ENCODE results near the gene PDE4C.

The PDE4C gene

DNA sequence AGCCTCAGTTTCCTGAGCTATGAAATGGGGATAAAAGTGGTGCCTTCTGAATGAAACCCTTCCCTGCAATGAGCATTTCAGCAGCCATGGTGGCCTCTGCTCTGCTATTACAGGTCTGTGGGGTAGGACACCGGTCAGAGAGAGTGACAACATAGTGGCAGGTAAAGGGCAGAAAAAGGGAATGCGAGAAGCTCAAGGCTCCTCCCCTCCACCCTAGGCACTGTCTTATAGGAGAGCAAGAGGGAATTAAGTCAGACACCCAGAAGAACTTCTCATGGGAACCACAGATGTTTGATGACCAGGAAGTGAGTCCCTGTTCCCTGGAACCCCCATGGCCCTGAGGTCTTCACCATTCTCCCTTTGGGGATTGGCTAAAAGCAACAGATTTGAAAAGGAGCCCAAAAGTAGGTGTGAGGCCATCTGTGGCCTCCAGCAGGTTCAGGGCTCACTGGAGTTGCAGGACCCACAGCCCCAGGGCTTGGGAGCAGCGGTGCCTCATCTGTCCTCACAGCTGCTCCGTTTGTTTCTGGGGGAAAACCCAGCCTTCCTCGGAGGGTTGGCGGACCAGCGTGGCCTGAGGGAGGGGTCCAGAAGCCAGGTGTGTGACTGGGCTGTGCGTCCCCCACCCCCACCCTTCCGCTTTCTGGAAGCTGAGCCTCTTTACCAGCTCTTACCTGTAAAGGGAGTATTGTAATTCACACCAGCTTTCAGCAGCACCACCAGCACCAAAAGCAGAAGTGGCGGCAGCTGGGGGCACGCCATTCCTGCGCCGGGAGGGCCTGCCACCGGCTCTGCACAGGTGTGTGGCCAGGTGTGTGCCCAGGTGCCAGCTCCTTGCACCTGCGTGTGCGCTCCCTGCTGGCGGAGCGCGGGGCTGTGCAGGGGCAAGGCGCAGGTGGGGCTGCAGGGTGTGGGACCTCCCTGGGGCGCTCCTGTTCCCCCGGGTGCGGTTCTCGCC lies 28.6 kb upstream of the PDE4C start:
- no peak for DNase-seq (ENCODE audit: low read depth, low spot score)

DNA sequence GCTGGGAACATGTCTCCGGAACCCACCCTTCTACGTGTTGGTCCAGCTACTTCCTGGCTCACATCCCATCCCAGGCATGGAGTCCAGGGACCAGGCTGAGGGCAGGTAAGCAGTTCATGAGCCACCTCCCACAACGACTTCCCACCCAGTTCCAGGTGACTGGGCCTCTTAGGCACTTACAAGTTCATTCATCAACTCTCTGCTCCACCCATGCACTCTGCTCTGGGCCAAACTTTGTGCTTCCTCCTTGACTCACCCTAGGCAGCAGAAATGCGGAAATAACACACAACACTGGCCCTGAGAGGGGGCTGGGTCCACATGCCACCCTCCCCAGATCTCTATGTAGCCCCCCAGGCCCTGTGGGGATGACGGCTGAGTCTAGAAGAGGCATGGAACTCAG lies 27.5 kb upstream of the PDE4C start:
- DNase-seq (ENCODE audit: low read depth, low spot score): no peak

DNA sequence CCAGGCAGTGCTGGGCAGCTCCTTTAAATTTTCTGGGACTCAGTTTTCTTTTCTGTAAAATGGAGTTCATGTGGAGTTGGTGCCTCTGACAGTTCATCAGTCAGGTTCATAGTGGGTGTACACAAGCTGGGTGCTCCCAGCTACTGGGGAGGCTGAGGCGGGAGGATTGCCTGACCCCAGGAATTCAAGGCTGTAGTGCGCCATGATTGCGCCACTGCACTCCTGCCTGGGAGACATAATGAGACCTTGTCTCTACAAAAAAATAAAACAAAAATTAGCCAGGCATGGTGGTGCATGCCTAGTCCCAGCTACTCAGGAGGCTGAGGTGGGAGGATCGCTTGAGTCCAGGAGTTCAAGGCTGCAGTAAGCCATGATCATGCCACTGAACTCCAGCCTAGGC lies 26.9 kb upstream of the PDE4C start:
- DNase-seq (ENCODE audit: low read depth, low spot score): no peak

DNA sequence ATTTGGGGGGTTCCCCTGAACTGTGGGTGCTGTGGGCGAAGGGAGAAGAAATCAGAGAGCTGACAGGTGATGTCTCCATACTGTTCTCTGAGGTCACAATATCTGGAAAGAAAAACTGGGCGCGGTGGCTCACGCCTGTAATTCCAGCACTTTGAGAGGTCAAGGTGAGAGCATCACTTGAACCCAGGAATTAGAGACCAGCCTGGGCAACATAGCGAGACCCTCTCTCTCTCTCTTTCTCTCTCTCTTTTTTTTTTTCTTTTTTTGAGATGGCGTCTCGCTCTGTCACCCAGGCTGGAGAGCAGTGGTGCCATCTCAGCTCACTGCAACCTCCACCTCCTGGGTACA lies 26.1 kb upstream of the PDE4C start:
- no peak for DNase-seq (ENCODE audit: low read depth, low spot score)

DNA sequence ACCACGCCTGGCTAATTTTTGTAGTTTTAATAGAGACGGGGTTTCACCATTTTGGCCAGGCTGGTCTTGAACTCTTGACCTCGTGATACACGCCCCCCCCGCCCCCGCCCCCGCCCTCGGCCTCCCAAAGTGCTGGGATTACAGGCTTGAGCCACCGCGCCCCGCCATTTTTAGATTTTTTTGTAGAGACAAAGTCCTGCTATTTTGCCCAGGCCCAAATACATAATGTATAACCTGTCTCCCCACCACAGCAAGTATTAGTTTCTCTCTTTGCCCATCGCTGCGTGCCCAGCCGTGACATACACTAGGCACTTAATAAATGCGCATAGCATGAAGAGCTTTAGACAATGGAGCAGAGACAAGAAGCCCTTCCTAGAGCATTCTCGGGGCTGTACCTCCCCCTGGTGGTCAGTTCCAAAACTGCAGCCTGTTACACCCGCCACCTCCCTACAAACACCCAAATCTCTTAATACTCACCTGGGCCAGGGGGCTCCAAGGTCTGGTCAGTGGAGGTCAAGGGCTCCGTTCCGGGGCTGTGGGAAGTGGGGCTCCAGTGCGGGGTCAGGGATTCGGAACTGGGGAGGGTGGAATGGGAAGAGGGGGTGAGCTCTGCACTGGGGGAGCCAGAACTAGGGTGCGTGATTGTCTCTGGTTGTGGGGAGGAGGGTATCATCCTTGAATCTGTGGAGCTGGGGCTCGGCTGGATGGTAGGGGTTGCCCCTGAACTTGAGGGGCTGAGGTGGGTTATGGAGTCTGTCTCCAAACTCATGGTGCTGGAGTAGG lies 25.5 kb upstream of the PDE4C start:
- DNase-seq (ENCODE audit: low read depth, low spot score): no peak

DNA sequence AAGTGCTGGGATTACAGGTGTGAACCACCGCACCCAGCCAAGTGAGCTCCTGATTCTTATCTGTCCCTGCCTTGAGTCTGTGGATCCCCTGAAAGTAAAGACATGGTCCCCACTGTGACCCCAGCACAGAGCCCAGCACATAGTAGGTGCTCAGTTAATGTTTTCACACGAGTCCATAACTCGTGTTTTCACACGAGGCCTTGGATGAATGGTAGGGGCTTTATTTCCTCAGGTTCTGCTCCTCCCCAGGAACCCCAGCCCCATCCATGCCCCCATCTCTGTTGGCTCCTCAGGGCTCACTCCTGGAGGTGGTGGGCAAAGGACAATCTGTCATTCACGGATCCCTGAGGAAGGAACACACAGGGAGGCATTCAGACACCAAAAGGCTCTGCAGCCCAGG lies 23.6 kb upstream of the PDE4C start:
- no peak for DNase-seq (ENCODE audit: low read depth, low spot score)

DNA sequence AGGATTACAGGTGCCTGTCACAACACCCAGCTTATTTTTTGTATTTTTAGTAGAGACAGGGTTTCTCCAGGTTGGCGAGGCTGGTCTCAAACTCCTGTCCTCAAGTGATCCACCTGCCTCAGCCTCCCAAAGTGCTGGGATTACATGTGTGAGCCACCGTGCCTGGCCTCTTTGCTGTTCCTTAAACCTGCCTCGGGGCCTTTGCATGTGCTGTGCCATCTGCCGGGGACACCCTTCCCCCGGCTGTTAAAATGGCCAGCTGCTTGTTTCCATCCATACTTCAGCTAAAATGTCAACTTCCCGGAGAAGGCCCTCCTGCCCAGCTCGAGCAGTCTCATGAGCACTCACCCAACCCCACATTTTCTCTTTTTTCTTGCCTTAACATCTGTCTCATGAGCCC lies 19.1 kb upstream of the PDE4C start:
- DNase-seq (ENCODE audit: low read depth, low spot score): no peak

DNA sequence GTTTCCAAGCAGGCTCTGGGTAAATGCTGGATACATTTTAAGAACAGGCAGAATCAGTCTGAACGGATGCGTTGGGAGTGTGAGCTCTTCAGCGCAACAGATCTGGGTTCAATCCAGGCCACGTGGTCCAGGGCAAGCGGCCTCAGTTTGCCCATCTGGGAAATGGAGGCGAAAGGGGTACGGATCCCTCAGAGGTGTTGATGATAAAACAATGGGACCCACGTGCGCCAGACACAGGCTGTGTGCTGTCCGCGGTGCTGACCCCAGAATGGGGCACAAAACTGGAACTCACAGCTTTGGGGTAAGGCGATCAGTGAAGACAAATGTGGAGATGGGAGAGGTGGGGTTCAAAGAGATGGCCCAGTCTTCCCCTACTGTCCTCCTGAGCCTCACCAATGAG lies 13.1 kb upstream of the PDE4C start:
- no peak for DNase-seq (ENCODE audit: low read depth, low spot score)

DNA sequence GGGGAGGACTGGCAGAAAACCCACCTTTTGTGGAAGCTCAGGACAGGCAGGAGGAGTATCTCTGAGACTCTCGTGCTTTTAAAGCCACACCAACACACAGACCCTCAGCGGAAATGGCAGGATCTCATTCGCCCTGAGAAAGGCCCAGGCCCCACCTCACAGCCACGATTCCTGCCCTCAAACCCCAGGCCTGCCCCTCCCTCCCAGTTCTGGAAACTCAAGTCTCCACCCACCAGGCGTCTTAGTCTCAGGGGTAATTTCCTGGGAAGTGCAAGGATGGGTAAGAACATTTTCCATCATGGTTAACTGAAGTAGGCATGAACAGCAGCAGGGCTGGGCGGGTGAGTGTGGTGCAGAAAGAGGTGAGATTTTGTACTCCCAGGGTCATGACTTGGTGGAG lies 8.0 kb upstream of the PDE4C start:
- no peak for DNase-seq (ENCODE audit: low read depth, low spot score)

DNA sequence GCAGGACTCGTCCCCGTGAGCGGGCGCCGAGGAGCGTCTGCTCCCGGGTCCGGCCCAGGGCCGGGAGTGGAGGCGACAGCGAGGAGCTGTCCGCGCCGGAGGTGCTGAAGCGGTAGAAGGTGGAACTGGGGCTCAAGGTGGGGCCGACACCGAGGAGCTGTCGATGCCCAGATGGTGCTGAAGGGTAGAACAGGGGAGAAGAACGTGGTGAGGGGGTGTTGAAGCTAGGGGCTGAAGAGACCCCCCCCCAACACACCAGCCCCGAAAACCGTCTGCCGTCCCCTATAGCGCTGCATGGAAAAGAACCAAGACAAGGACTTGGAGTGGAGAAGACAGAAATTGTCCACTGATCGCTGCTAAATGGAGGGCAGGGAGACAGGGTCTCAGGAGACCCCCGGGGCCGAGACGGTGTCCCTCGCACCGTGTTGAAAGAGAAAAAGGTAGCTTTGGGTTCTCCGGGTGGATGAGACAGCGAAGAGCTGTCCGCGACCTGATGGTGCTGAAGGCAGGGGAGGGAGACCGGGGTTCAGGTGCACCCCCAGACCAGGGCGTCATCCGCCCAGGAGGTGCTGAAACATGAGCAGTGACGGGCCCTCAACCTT lies 7.1 kb upstream of the PDE4C start:
- no peak for DNase-seq (ENCODE audit: low read depth, low spot score)

DNA sequence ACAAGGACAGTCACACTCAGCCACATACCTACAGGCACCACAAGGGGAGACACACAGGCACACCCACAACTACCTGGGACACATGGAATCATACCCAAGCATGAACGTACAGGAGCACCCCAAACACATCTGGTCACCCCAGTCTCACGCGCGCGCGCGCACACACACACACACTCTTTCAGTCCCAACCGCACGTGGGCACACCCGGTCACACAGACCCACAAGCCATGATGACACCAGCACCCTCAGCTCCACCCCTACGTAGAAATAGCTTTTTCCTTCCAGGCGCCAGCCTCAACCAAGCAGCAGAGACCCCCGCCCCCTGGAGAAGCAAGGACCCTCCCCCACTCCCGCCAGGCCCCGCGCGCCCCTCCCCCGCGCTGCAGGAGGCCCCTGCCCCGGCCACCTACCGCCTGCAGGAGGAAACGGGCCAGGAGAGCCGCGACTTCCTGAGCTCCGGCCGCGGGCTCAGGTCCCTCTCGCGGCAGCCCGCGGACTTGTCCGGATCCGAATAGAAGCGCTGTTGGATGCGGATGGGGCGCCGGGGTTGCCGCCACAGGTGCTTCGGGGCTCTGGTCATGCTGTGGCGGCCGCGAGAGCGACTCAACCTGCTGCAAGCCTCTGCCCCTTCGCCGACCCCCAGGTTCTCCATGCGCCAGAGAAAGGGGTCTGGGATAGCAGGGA lies 6.4 kb upstream of the PDE4C start:
- no peak for DNase-seq (ENCODE audit: low read depth, low spot score)

DNA sequence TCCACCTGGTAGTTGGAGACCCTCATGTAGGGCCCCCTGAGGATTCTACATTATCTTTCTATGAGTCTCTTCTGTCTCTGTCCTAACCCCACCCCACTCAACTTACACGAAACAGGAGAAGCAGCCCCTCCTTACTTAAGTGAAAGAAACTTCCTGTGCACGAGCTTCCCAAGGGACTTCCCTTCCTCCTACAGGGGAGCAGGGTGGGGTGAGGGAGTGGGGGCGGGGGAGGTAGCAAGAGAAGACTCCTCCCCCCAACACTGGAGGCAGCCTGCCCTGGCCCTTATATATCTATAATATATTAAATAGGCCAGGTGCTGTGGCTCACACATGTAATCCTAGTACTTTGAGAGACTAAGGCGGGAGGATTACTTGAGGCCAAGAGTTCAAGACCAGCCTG lies 5.5 kb upstream of the PDE4C start:
- no peak for DNase-seq (ENCODE audit: low read depth, low spot score)

DNA sequence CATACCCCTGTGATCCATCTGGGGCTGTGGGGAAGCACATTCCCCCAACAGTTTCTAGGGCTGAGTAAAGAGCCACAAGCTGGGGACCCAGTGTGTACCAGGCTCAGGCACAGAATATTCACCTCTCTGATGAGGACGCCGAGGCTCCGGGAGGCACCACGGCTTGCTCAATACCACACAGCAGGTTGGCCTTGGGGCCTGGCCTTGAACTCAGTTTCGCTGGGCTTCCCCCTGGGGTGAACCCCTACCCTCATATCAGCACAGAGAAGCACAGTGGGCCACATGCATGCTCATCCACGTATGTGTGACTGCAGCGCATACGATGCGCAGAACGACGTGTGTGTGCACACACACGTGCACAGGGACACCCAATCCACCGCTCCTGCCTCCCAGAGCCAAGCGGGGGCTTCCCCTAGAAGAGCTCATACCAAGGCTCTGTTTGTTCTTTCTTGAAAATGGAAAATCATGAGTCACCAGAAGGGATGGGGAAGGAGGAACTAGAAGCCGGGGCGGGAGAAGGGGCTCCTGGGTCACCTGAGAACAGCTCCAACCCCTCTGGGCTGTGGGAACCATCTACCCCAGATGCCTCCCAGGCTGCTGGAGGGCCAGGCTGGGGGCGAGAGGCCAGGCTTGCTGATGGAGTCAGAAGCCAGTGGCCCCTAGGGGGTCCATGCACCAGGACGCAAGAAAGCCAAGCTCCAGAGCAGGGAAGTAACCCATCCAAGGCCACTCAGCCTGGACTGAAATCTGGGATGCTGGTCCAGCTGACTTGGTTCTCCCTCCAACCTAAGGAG lies 4.9 kb upstream of the PDE4C start:
- no peak for DNase-seq (ENCODE audit: low read depth, low spot score)

DNA sequence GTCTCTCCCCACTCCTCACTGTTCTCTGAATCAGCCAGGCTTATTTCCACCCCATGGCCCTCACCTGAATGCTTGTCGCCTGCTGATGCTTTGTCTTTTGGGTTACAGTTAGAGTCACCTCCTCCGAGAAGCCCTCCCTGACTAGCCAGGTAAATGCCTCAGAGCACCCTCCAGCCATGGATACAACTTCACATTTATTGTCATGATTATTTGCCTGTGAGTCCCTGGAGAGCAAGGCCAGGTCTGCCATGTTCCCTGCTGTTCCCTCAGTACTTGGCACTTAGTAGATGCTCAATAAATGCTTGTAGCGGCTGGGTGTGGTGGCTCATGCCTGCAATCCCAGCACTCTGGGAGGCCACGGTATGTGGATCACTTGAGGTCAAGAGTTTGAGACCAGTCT lies 3.7 kb upstream of the PDE4C start:
- DNase-seq (ENCODE audit: low read depth, low spot score): no peak

DNA sequence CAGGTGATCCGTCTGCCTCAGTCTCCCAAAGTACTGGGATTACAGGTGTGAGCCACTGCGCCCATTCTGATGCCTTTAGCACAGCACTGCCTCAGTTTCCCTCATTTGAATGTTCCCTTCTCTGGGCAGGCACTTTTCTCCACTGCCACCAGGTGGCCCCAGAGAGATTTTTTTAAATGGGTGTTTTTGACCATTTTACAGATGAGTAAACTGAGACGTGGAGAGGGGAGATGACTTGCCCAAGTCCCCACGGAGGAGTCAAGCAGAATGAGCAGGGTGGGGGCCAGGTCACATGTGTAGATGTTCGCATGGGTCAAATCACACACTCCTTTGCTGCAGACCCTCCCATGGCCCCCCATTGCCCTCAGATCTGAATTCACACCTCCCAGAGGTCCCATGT lies 3.2 kb upstream of the PDE4C start:
- DNase-seq (ENCODE audit: low read depth, low spot score): no peak

DNA sequence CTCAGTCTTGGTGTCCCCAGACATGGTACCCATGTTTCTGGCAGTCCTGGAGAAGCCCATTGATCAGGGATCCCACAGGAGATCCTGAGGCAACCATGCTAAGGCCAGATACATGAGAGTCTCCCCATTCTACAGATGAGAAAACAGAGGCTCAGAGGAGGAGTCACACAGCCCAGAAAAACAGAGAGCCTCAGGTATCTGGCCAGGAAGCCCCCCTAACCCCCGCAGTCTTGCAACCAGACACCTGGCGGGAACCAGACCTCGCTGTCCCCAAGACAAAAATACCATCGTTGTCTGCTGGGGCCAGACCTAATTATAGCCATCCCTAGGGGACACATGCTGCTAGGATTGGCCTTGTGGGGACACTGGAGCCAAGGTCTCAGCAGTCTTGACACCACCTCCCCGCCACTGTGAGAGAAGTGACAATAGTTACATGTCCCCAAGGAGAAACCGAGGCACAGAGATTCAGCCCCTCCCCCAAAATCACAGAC lies 1.6 kb upstream of the PDE4C start:
- DNase-seq (ENCODE audit: low read depth, low spot score): no peak

DNA sequence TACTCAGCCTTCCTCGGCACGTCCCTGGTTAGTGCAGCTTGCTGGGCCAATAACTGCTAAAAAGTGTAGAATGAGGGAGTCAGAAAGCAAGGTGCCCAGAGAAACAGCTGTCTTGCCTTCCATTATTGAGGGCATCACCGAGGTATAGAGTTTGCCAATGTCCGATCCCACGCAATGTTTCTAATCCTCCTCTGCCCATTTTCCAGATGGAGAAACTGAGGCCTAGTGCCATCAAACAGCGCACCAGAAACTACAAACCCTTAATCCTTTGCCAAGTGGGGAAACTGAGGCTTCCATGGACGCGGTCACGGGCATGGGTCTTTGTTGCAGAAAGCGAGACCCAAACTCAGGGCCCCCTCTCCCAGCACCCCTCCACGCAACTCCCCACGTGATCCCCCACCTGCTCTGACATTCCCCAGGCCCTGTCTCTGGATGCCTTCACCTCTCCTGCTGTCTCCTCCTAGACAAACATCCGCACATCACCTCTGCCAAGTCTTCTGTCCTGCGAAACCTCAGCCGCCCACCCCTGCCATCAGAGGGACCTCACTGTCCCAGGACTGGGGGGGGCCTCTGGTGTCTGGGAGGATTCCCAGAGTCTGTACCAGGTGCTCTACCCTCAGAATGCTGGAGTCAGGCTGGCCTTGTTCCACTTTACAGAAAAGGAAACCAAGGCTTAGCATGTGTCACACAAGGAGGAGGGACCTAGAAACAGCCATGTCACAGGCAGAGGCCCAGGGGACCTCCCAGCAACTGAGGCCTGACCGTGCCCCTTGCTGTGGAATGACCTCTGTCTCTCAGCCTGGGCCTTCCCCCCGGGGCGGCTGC lies 930 bp upstream of the PDE4C start:
- DNase-seq (ENCODE audit: low read depth, low spot score): no peak

DNA sequence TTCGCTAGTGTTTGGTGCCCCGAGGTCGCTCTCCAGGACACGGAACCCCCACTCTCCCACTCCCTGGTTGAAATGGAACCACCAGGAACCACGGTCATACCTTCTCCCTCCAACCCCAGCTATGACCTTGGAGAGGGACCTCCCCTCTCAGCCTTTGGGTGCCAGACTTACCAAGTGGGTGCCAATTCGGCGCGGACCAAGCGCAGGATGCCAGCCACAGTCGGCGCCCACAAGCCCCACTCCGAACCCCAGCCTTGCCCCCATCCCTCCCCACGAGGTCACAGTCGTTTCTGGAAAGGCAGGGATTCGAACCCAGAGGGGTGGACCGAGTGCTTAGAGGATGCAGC lies 910 bp downstream of the PDE4C start:
- no peak for DNase-seq (ENCODE audit: low read depth, low spot score)

DNA sequence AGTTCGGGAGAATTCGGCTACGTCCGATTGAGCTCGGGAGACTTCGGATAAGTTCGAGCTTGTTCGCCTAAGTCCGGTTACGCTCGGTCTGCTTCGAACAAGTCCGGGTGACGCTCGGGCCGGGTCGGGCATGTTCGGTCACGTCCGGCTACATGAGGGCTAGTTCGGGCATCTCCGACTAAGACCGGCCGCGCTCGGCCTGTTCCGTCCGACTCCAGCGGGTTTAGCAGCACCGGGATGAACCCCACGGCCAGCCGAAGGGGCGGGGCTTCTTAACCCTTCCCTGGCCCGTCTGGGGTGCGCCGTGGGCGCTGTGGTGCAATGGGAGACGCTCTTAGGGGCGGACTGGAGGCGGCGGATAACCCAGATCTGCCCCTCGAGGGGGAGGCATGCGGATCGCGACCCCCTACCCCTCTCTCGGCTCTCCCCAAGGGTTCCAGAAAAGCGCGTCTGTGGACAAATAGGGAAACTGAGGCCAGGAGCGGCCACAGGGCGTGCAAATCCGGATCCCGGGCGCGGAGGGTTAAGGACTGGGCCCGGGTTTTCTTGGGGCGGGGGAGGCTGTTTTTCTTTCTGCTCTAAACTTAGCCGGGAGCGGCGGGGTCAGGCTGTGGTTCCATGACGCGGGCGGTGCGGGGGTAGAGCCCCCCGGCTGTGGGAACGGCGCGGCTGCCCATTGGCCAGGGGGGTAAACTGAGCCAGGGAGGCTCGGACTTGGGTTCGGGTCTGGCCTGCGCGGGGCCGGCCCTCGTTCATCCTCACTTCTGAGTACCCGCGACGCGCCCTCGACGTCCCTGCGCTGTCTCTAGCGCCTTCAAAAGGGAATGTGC lies 1.5 kb downstream of the PDE4C start:
- peak; percentile 96 for DNase-seq (ENCODE audit: low read depth, low spot score)
